WTC11 (cell line): Measurements from ENCODE around the gene FUT8.

Experiments
- ATF2 ChIP-seq: sonication (generic); formaldehyde crosslinking; IDR thresholded peaks from 2 replicates; pipeline ENCODE4 v1.8.1; 2022; ENCODE audit warnings: low read depth, missing genetic modification reagents, borderline replicate concordance
- CDX4 ChIP-seq: fragments of 250-450 bp; sonication (Bioruptor Pico); IDR thresholded peaks from 2 replicates; pipeline ENCODE4 v1.9.0; 2021; ENCODE audit warnings: moderate library complexity, mild to moderate bottlenecking, inconsistent platforms, borderline replicate concordance
- IRF2 ChIP-seq: sonication (generic); formaldehyde crosslinking; IDR thresholded peaks from 2 replicates; pipeline ENCODE4 v1.8.0; 2022; ENCODE audit warnings: low read depth, missing genetic modification reagents, borderline replicate concordance
- NR2C2 ChIP-seq: sonication (generic); formaldehyde crosslinking; IDR thresholded peaks from 2 replicates; pipeline ENCODE4 v1.8.0; 2022; ENCODE audit warnings: mild to moderate bottlenecking, missing genetic modification reagents
- PRDM15 ChIP-seq: sonication (generic); formaldehyde crosslinking; IDR thresholded peaks from 2 replicates; pipeline ENCODE4 v1.8.0; 2022; ENCODE audit warnings: missing genetic modification reagents
- SOX15 ChIP-seq: fragments of 250-450 bp; sonication (Bioruptor Pico); IDR thresholded peaks from 2 replicates; pipeline ENCODE4 v1.9.0; 2021; ENCODE audit warnings: mild to moderate bottlenecking
- USF1 ChIP-seq: sonication (generic); formaldehyde crosslinking; IDR thresholded peaks from 2 replicates; pipeline ENCODE4 v1.8.0; 2022; ENCODE audit warnings: mild to moderate bottlenecking, missing genetic modification reagents
- ZNF512 ChIP-seq: sonication (generic); formaldehyde crosslinking; IDR thresholded peaks from 2 replicates; pipeline ENCODE4 v1.8.1; 2022; ENCODE audit warnings: missing genetic modification reagents, borderline replicate concordance

- TF ChIP-seq NR2C2 (CRISPR knock-in tag), result no peak
- TF ChIP-seq CDX4 (CRISPR knock-in tag), result no peak
- TF ChIP-seq SOX15, result no peak
- TF ChIP-seq USF1, result no peak
- no peak for TF ChIP-seq PRDM15
- no peak for TF ChIP-seq IRF2 (CRISPR knock-in tag)
- TF ChIP-seq ATF2, result no peak
- TF ChIP-seq ZNF512 (CRISPR knock-in tag), result no peak
Measured at GRCh38 chr14:65453807-65454480, 41.4 kb downstream of the FUT8 start.
